ENCODE data around the gene SERPINI1.

Gene SERPINI1

GRCh38 chr3:167870759-167871158 lies 135.2 kb downstream of the SERPINI1 start:
- no peak overlapping the region for H3K4me3 ChIP-seq (ENCODE audit: low read depth, low read length)
- DNase-seq (ENCODE audit: low read depth): no peak

- DNase-seq (ENCODE audit: low read depth): no peak
- no peak overlapping the region for H3K4me3 ChIP-seq (ENCODE audit: low read depth, low read length)
Measured at GRCh38 chr3:167872032-167872431, 136.5 kb downstream of the SERPINI1 start.

- DNase-seq (ENCODE audit: low read depth): no peak
Measured at GRCh38 chr3:167872941-167873340, 137.4 kb downstream of the SERPINI1 start.

GRCh38 chr3:167874671-167875372 lies 139.3 kb downstream of the SERPINI1 start:
- DNase-seq (ENCODE audit: low read depth): no peak
- H3K4me3 ChIP-seq (ENCODE audit: low read depth, low read length): no peak overlapping the region

More at GRCh38 chr3:167872941-167873340, 137.4 kb downstream of the SERPINI1 start:
- H3K4me3 ChIP-seq (ENCODE audit: low read depth, low read length): no peak overlapping the region
